Activated naive CD4-positive, alpha-beta T cell treated with anti-CD3 and anti-CD28 coated beads for 36 hours (primary cell): ENCODE data around the gene PAFAH1B1. TPM values are rescaled to one million over a fixed set of nuclear protein-coding genes. Genes with fewer than 3 reads are reported as not detected.
A peak's percentile ranks its signal among the peaks of the same experiment; 100 is the strongest.

Experiments
- CTCF ChIA-PET: fragments of 350-600 bp; sonication (Branson Sonifier 250); formaldehyde crosslinking; loops from one replicate; lab custom pipeline; 2021; ENCODE audit warnings: antibody characterized with exemption; lab: Charles Lee
- DNase-seq: peaks from one replicate; pipeline ENCODE4 v3.0.0-alpha.2; 2020
- H3K27ac Mint-ChIP-seq: one replicate; pipeline ENCODE4 v1.8.0; 2021; ENCODE audit warnings: mild to moderate bottlenecking, mixed read lengths
- H3K27me3 Mint-ChIP-seq: one replicate; pipeline ENCODE4 v1.8.0; 2021; ENCODE audit warnings: low read depth, mixed read lengths
- H3K36me3 Mint-ChIP-seq: one replicate; pipeline ENCODE4 v1.8.0; 2021; ENCODE audit warnings: low read depth, mixed read lengths
- H3K4me1 Mint-ChIP-seq: one replicate; pipeline ENCODE4 v1.8.0; 2021; ENCODE audit warnings: low read depth, mixed read lengths
- H3K4me3 Mint-ChIP-seq: one replicate; pipeline ENCODE4 v1.8.0; 2021; ENCODE audit warnings: mild to moderate bottlenecking, moderate library complexity, mixed read lengths
- H3K9me3 Mint-ChIP-seq: one replicate; pipeline ENCODE4 v1.8.0; 2021; ENCODE audit warnings: mixed read lengths
- intact Hi-C: fragments of 100-400 bp; cut with micrococcal nuclease; formaldehyde crosslinking; loops from one replicate; pipeline ENCODE4 v1.15.1; 2023
- total RNA-seq, 2 experiments: library from RNA; stranded (reverse); gene quantifications; one replicate each; pipeline ENCODE4 v1.2.3, GENCODE V29; 2021

PAFAH1B1 gene
- total RNA-seq, 2 experiments from 2014 or later: 142 to 145 TPM

DNA sequence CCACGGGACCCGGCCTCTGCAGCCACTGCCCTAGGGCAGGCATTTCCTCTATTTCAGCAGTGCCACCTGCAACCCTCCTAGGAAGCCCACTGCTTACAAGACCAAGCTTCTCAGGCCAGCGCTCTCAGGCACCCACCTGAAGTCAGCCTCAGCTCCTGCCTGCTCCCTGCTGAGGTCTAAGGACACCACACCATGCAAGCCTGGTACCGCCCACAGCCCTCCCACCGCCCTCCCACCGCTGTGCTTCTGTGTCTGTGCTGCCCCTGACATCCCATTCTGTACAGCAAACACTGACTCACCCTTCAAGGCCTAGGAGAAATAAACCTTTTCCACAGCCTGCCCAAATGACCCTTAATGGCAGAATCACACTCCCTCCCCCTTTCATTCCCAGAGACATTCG, 111.8 kb downstream of the PAFAH1B1 start:
- CTCF ChIA-PET: no interaction called here
- peak overlapping the region; percentile 54 for H3K27ac Mint-ChIP-seq

DNA sequence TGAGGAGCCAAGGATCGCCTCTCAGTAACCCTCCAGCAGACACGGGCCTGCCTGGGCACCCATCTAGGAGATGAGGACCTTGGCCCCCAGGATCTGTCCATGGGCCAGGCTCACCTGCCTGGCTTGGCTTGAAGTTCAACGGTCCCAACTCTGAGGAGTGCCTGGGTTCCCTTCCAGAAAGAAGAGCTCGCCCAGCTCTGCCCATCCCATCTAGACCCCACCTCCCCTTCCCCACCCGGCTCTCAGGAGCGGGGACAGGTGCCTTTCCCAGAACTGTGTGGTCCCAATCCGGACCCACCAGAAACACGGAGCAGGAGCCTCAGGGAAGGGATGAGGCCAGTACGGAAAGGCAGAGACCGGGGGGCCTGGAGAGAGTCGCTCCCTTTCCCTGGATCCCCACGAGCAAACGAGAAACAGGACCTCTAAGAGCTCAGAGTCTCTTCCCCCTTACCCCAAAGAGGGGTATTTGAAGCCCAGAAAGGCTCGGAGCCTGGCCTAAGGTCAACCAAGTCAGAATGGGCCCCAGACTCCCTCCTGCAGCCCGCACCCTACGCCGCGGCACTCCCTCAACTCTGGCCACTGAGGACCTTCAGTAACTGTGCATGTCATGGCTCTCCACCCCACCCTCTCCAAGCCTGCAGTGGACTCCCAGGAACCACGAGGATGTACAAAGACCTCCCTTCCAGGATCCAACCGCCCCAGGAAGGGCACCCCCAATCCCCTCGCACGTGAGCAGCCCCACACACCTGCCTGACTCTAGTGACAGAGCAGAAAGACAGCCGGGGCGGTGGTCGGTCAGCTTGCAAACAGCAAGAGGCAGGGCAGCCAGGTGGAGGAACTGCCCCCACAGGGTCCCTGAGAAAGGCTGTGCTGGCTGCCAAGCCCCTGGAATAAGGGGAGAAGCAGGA, 112.7 kb downstream of the PAFAH1B1 start:
- no peak for DNase-seq
- Mint-ChIP-seq H3K27me3 (no peaks in the 10 kb centered on the region), H3K27ac (no peak overlapping the region), H3K9me3 (no peaks in the 10 kb centered on the region), H3K36me3 (peaks cover 15% of the 10 kb centered on the region), H3K4me3 (no peak overlapping the region), H3K4me1 (peaks cover 29% of the 10 kb centered on the region)
- intact Hi-C loops: no loop called here
- CTCF ChIA-PET: no interaction called here

More for the DNA sequence above, 111.8 kb downstream of the PAFAH1B1 start:
- Mint-ChIP-seq H3K9me3 (no peaks in the 10 kb centered on the region), H3K36me3 (peaks cover 18% of the 10 kb centered on the region), H3K27me3 (no peaks in the 10 kb centered on the region), H3K4me3 (no peak overlapping the region), H3K4me1 (peaks cover 26% of the 10 kb centered on the region)
- intact Hi-C loops: no loop called here
- DNase-seq: no peak

DNA sequence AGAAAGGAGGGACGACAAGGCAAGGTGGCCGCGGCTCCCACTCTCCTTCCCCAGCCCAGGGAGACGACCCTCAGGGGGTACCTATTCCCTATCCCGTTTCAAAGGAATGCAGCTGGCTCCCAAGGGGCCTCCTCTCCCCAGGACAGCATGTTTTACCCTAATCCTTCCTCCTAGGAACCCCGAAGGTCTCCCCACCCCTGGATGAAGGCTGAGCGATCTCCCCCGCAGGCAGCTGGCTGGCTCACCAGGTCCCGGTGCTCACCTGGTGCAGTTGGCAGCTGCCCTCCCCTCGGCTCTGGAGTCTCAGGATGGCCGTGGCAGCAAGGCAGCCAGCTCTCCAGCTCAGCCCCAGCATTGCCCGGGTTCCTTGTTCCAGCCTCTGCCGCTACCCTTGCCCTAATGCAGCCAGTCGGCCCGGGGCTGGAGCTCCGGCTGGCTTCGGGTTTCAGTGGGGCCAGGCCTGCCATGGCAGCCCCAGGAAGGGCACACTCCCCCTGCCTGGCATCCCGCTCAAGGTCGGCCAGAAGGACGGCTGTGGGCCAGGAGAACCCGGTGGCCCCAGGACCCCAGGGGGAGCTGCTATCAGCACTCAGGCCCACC, 113.6 kb downstream of the PAFAH1B1 start:
- no peak for DNase-seq
- CTCF ChIA-PET: no interaction called here
- Mint-ChIP-seq H3K27me3 (no peaks in the 10 kb centered on the region), H3K9me3 (no peaks in the 10 kb centered on the region), H3K36me3 (peaks cover 13% of the 10 kb centered on the region), H3K4me1 (peaks cover 30% of the 10 kb centered on the region), H3K27ac (no peak overlapping the region), H3K4me3 (no peak overlapping the region)
- intact Hi-C loops: no loop called here

- intact Hi-C loops: no loop called here
Observed at GRCh38 chr17:2707721-2708584, 114.5 kb downstream of the PAFAH1B1 start.

DNA sequence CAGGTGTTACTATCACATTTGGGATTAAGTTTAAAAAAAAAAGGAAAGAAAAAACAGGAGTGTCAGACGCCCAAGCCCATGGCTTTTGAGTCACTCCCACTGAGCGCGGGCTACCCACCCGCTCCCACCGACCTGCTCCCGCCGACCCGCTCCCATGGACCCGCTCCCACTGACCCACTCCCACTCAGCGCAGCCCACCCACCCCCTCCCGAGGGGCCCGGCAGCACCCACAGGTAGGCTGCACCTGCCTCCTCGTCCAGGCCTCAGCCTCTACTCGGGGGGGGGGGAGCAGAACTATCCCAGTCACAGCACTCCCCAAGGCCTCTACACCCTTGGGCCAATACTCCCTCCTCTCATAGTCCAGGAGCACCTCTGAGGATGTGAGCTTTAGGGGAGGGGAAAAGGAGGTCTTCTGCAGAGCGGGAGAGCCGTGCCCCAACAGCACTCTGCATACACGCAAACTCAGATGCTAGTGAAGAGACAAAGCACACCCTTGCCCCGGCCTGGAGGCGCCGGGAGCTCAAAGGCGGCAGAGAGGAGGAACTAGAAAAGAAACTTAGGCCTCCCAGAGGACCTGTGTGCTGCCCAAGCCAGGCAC, 115.2 kb downstream of the PAFAH1B1 start:
- H3K36me3 Mint-ChIP-seq: peaks cover 8% of the 10 kb centered on the region
- intact Hi-C loops: no loop called here
- no peaks in the 10 kb centered on the region for H3K27me3 Mint-ChIP-seq
- H3K9me3 Mint-ChIP-seq: no peaks in the 10 kb centered on the region
- DNase-seq: no peak
- no peak overlapping the region for H3K27ac Mint-ChIP-seq
- H3K4me1 Mint-ChIP-seq: peaks cover 36% of the 10 kb centered on the region
- CTCF ChIA-PET: no interaction called here
- peak overlapping the region; percentile 27 for H3K4me3 Mint-ChIP-seq

More at GRCh38 chr17:2707721-2708584, 114.5 kb downstream of the PAFAH1B1 start:
- Mint-ChIP-seq H3K4me3 (no peak overlapping the region), H3K9me3 (no peaks in the 10 kb centered on the region), H3K27ac (no peak overlapping the region), H3K4me1 (peaks cover 36% of the 10 kb centered on the region), H3K36me3 (peaks cover 11% of the 10 kb centered on the region), H3K27me3 (no peaks in the 10 kb centered on the region)
- DNase-seq: peak; percentile 34
- CTCF ChIA-PET: no interaction called here

GRCh38 chr17:2709183-2709661, 115.8 kb downstream of the PAFAH1B1 start:
- Mint-ChIP-seq H3K27me3 (no peaks in the 10 kb centered on the region), H3K27ac (no peak overlapping the region), H3K4me3 (peak overlapping the region; percentile 86), H3K9me3 (no peaks in the 10 kb centered on the region), H3K4me1 (peaks cover 36% of the 10 kb centered on the region), H3K36me3 (peaks cover 8% of the 10 kb centered on the region)
- CTCF ChIA-PET: interaction anchor here (1.2 kb wide), 1 partner anchor 327 kb away, joined by 4 read pairs; no protein-coding TSS in a partner anchor
- intact Hi-C loops: no loop called here
- DNase-seq: no peak

GRCh38 chr17:2710071-2710802, 116.8 kb downstream of the PAFAH1B1 start:
- Mint-ChIP-seq H3K27ac (peak overlapping the region; percentile 76), H3K4me3 (peak overlapping the region; percentile 86), H3K36me3 (peaks cover 5% of the 10 kb centered on the region), H3K4me1 (peaks cover 36% of the 10 kb centered on the region), H3K27me3 (no peaks in the 10 kb centered on the region), H3K9me3 (no peaks in the 10 kb centered on the region)
- intact Hi-C loops: loop anchor here (2.0 kb wide), 1 partner anchor 317 kb away; no protein-coding TSS in a partner anchor
- no peak for DNase-seq
- CTCF ChIA-PET: interaction anchor here (1.2 kb wide), 1 partner anchor 328 kb away, joined by 4 read pairs; no protein-coding TSS in a partner anchor

DNA sequence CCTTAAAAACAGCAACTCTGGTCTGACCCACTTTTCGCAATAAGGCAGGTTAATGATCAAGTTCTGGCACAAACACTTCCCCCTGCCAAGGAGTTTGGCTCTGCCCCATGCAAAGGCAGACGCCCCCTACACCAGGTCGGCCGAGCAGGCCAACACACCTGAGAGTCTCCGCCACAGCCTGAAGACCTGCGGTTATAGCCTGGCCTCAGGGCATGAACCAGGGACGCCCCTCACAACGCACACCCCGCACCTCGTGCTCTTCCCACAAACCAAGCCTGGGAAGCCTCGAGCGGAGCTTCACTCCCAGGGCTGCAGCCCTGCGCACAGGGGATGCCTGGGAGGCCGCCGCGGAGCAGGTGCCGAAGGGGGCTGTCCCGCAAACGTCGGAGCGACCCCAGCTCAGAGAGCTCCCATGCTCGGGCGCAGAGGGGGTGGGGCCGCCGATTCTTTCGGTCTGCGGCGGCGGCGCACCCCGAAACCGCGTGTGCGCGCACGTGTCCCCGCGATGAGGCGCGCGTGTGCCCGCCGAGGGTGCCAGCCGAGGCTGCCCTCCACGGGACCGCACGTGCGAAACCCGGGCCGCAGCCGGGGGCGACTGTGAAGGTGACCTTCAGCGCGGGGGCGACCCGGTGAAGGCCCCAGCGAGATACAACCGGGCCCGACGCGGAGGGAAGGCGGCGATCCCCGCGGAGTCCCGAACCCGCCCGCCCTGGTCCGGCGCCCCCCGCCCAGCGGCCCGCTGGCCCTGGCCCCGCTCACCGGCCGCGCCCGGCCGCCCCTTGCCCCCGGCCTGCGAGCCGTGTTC, 117.6 kb downstream of the PAFAH1B1 start:
- peak; percentile 27 for DNase-seq
- peaks cover 36% of the 10 kb centered on the region for H3K4me1 Mint-ChIP-seq
- no peaks in the 10 kb centered on the region for H3K27me3 Mint-ChIP-seq
- peaks cover 3% of the 10 kb centered on the region for H3K36me3 Mint-ChIP-seq
- peak overlapping the region; percentile 86 for H3K4me3 Mint-ChIP-seq
- intact Hi-C loops: loop anchor here (1.0 to 2.0 kb wide), 6 partner anchors 10 to 375 kb away; partner anchors contain the start of genes METTL16, MNT, PAFAH1B1 and TSR1
- CTCF ChIA-PET: no interaction called here
- no peaks in the 10 kb centered on the region for H3K9me3 Mint-ChIP-seq
- H3K27ac Mint-ChIP-seq: peak overlapping the region; percentile 76

GRCh38 chr17:2711608-2712299, 118.3 kb downstream of the PAFAH1B1 start, which contains the start of gene CLUH:
Gene CLUH, minus strand, starts transcription at chr17:2711764. Its CDS starts 103 bp downstream, at chr17:2711661.
- peak within 1 kb of the TSS; percentile 82 for H3K27ac Mint-ChIP-seq
- CTCF ChIA-PET: no interaction called here
- H3K9me3 Mint-ChIP-seq: no peaks in the 10 kb centered on the region
- H3K4me1 Mint-ChIP-seq: peaks cover 32% of the 10 kb centered on the region
- intact Hi-C loops: loop anchor here (1.0 to 2.0 kb wide), 6 partner anchors 10 to 375 kb away; partner anchors contain the start of genes METTL16, MNT, PAFAH1B1 and TSR1
- peaks cover 3% of the 10 kb centered on the region for H3K36me3 Mint-ChIP-seq
- peak within 1 kb of the TSS; percentile 88 for H3K4me3 Mint-ChIP-seq
- H3K27me3 Mint-ChIP-seq: no peaks in the 10 kb centered on the region
- DNase-seq: peak; percentile 96
